Transverse colon (tissue), 3 donors: ENCODE measurements around the gene PAN3.

Source experiments
- CTCF ChIP-seq, 5 experiments: fragments of 200-600 bp in 3 of 5; fragments of 450-650 bp in 2 of 5; sonication (generic) in 3 of 5; IDR thresholded peaks; 1 replicate in 2 of 5; 2 replicates in 3 of 5; pipeline ENCODE4 v1.5.1; 2016 to 2017; ENCODE audit warnings: antibody characterized with exemption in 5 of 5, inconsistent platforms in 3 of 5, mild to moderate bottlenecking in 2 of 5, moderate library complexity in 1 of 5
- POLR2A ChIP-seq: fragments of 450-650 bp; IDR thresholded peaks from one replicate; pipeline ENCODE4 v1.6.1; 2016; ENCODE audit warnings: antibody characterized with exemption, mild to moderate bottlenecking, moderate library complexity

- TF ChIP-seq CTCF (IDR thresholded peaks at IDR 0.05) (no peak), POLR2A (no peak)
Observed at GRCh38 chr13:28204690-28205443, 66.5 kb downstream of the PAN3 start.
